Fibroblast of mammary gland (primary cell): ENCODE measurements around the gene CORT.

Experiments
- DNase-seq: peaks from one replicate; pipeline ENCODE4 v3.0.0-alpha.2; 2010; ENCODE audit warnings: low read depth
- H3K4me3 ChIP-seq: 2 replicates; pipeline ENCODE4 v1.5.1; 2011; ENCODE audit warnings: low read depth, mild to moderate bottlenecking, low read length, moderate library complexity; ENCODE audit not compliant: control insufficient read depth
- CTCF ChIP-seq: conservative IDR thresholded peaks from 2 replicates; pipeline ENCODE4 v1.5.1; 2011; ENCODE audit warnings: low read depth, low read length, inconsistent platforms; ENCODE audit not compliant: control insufficient read depth, insufficient read depth

The CORT gene

DNA sequence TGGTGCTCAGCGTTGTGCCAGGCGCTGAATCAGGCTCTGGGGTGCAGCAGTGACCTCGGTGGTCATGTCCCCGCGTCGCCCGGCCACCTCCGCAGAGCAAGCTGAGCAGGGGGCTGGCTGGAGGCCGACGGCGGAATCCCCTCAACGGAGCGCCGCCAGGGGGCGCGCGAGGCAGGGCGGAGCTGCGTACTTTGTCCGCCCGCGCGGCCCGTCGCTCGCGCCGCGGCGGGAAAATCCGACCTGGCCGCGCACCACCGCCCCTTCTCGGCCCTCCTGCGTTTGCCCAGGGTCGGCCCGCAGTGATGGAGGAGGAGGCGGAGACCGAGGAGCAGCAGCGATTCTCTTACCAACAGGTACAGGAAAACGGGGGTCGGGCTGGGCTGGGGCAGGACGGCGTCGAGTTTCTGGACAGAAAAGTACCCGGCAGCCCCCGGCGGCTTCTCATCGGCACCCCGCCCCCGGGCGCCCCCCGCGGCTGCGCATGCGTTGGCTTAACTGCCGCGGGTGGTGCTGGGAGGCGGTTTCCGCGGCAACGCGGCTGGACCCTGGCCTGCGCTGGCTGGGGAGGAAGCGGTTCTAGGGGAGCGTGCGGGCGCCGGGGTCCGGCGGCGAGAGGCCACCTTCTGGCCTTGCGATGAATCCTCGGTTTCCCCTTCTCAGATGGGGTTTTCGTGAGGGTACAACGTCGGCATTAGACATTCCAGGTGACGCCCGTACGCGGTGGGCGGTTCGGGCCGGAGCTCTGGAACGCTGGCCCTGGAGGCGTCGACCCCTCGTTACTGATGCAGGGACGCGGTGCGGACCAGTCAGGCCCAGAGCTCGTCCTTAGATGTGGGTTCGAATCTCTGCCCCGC, 19.4 kb upstream of the CORT start, which contains the start of gene CENPS:
Gene CENPS (plus strand): TSS at position 218 of the 854 bp plus-strand sequence. CDS start 85 bp downstream, at position 303.
- peak within 1 kb of the TSS; percentile 89 for H3K4me3 ChIP-seq
- TF ChIP-seq CTCF = peak; percentile 48
- peak; percentile 76 for DNase-seq

- DNase-seq = peak; percentile 35
- H3K4me3 ChIP-seq = peak overlapping the region; percentile 89
- TF ChIP-seq CTCF = no peak
These were observed 18.6 kb upstream of the CORT start for GRCh38 chr1:10431070-10431730.

- no peak for DNase-seq
- no peak overlapping the region for H3K4me3 ChIP-seq
- TF ChIP-seq CTCF = no peak
These were observed 16.7 kb upstream of the CORT start for GRCh38 chr1:10432910-10433700.

DNA sequence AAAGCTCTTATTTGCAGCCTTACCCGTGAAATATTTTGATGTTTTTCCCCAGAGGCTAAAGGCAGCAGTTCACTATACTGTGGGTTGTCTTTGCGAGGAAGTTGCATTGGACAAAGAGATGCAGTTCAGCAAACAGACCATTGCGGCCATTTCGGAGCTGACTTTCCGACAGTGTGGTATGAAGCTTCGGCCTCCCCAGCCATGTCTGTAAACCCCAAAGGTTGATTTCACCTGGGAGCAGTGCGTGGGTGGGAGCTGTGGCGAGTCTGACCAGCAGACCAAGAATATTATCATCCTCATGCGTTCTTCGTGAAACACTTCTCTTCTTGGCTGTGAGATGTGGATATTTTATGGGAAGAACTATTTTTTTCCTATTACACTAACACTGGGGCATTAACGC, 16.0 kb upstream of the CORT start:
- TF ChIP-seq CTCF = no peak
- DNase-seq = no peak
- H3K4me3 ChIP-seq = no peak overlapping the region

DNA sequence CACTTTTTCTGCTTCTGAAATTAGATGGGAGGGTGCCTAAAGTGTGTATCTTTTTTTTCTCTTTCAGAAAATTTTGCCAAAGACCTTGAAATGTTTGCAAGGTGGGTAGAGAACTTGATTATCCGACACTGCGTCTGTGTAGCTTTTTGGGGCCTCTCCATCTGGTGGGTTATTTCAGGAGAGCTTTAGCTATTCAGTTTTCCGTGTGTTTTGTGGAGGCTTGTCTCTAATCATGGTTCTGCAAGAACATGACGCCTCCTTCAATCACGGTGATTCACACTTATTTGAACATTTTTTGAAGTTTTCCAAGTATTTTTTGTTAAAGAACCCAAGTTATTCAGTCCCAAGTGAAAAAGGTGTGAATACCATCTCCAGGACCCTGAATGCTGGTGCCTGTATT, 15.2 kb upstream of the CORT start:
- DNase-seq = no peak

More for the DNA sequence above, 15.2 kb upstream of the CORT start:
- no peak overlapping the region for H3K4me3 ChIP-seq
- TF ChIP-seq CTCF = no peak
